ENCODE data around the gene CITED4. TPM values are rescaled to one million over a fixed set of nuclear protein-coding genes. Genes with fewer than 3 reads are reported as not detected.

The CITED4 gene
- polyA plus RNA-seq, 1 donor from 2014 or later = 2.6 TPM

DNA sequence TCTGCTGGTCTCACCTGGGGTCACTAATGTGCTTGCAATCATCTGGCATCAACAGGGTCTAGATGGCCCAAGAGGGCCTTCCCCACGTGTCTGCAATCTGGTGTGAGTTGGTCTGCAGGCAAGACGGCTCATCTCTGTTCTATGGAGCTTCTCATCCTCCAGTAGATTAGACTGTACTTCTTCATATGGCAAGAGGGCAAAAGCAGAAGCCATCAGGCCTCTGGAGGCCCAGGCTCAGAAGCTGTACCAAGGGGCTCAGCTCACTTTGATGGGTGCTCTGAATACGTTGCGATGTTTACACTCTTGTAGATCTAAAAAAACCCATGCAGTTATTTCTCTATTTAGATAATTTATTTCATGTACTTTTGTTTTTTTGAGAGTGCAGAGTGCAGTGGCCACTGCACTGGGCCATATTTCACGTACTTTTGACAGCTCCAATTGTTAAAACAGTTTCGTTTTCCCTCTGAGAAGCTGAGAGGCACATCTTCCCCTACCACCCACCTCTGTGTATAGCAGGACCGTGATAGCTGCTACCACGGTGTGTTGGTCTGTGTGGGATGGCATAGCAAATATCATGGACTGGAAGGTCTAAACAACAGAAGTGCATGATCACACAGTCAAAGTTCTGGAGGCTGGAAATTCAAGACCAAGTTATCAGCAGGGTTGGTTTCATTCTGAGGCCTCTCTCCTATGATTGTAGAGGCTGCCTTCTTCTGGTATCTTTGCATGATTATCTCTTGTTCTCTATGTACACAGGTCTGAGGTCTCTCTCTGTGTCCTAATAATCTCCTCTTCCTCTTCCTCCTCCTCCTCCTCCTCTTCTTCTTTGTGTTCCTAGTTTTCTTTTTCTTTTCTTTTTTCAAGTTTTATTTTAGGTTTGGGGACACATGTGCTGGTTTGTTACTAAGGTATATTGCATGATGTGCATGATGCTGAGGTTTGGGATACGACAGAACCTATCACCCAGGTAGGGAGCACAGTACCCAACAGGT is 17.0 kb downstream of the CITED4 start:
- Histone ChIP-seq H3K27me3 (ENCODE audit: insufficient read depth, low read depth, low read length) (no peaks in the 10 kb centered on the region), H3K27ac (ENCODE audit: low read length) (no peak overlapping the region), H3K4me2 (ENCODE audit: low read length) (no peak overlapping the region), H2AFZ (ENCODE audit: low read depth, low read length) (no peak overlapping the region), H3K9me2 (ENCODE audit: insufficient read depth, low read length) (no peaks in the 10 kb centered on the region), H3K9ac (ENCODE audit: low read length) (no peak overlapping the region), H3K9me3 (ENCODE audit: low read length) (peaks cover 3% of the 10 kb centered on the region), H4K20me1 (ENCODE audit: insufficient read depth) (no peaks in the 10 kb centered on the region), H3K36me3 (ENCODE audit: insufficient read depth, low read length) (no peaks in the 10 kb centered on the region), H3F3A (ENCODE audit: insufficient read depth, low read length, poor library complexity, severe bottlenecking) (no peaks in the 10 kb centered on the region), H3K4me3 (ENCODE audit: low read length) (no peak overlapping the region), H3K79me2 (replicated peaks; ENCODE audit: insufficient read depth, low read length) (no peaks in the 10 kb centered on the region)
- TF ChIP-seq EZH2 (IDR thresholded peaks at IDR 0.05; ENCODE audit: borderline replicate concordance, insufficient read depth, low read length, poor library complexity, severe bottlenecking) (no peak), SMC3 (conservative IDR thresholded peaks at IDR 0.05; ENCODE audit: poor library complexity) (no peak), TAF1 (IDR thresholded peaks at IDR 0.05; ENCODE audit: low read depth) (no peak), EP300 (conservative IDR thresholded peaks at IDR 0.05; ENCODE audit: poor library complexity, severe bottlenecking) (no peak), POLR2AphosphoS5 (IDR thresholded peaks at IDR 0.05) (no peak), MXI1 (conservative IDR thresholded peaks at IDR 0.05; ENCODE audit: poor library complexity, severe bottlenecking) (no peak), RAD21 (conservative IDR thresholded peaks at IDR 0.05) (no peak)
- TF ChIP-seq, protein P1, sequence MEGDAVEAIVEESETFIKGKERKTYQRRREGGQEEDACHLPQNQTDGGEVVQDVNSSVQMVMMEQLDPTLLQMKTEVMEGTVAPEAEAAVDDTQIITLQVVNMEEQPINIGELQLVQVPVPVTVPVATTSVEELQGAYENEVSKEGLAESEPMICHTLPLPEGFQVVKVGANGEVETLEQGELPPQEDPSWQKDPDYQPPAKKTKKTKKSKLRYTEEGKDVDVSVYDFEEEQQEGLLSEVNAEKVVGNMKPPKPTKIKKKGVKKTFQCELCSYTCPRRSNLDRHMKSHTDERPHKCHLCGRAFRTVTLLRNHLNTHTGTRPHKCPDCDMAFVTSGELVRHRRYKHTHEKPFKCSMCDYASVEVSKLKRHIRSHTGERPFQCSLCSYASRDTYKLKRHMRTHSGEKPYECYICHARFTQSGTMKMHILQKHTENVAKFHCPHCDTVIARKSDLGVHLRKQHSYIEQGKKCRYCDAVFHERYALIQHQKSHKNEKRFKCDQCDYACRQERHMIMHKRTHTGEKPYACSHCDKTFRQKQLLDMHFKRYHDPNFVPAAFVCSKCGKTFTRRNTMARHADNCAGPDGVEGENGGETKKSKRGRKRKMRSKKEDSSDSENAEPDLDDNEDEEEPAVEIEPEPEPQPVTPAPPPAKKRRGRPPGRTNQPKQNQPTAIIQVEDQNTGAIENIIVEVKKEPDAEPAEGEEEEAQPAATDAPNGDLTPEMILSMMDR (IDR thresholded peaks at IDR 0.05; ENCODE audit: poor library complexity, severe bottlenecking) = no peak
- TF ChIP-seq, protein P2, sequence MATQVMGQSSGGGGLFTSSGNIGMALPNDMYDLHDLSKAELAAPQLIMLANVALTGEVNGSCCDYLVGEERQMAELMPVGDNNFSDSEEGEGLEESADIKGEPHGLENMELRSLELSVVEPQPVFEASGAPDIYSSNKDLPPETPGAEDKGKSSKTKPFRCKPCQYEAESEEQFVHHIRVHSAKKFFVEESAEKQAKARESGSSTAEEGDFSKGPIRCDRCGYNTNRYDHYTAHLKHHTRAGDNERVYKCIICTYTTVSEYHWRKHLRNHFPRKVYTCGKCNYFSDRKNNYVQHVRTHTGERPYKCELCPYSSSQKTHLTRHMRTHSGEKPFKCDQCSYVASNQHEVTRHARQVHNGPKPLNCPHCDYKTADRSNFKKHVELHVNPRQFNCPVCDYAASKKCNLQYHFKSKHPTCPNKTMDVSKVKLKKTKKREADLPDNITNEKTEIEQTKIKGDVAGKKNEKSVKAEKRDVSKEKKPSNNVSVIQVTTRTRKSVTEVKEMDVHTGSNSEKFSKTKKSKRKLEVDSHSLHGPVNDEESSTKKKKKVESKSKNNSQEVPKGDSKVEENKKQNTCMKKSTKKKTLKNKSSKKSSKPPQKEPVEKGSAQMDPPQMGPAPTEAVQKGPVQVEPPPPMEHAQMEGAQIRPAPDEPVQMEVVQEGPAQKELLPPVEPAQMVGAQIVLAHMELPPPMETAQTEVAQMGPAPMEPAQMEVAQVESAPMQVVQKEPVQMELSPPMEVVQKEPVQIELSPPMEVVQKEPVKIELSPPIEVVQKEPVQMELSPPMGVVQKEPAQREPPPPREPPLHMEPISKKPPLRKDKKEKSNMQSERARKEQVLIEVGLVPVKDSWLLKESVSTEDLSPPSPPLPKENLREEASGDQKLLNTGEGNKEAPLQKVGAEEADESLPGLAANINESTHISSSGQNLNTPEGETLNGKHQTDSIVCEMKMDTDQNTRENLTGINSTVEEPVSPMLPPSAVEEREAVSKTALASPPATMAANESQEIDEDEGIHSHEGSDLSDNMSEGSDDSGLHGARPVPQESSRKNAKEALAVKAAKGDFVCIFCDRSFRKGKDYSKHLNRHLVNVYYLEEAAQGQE (IDR thresholded peaks at IDR 0.05; ENCODE audit: borderline replicate concordance) = no peak

- Histone ChIP-seq H3K4me2 (ENCODE audit: low read length) (no peak overlapping the region), H4K20me1 (ENCODE audit: insufficient read depth) (no peaks in the 10 kb centered on the region), H2AFZ (ENCODE audit: low read depth, low read length) (no peak overlapping the region), H3K36me3 (ENCODE audit: insufficient read depth, low read length) (no peaks in the 10 kb centered on the region), H3K9me3 (ENCODE audit: low read length) (peaks cover 3% of the 10 kb centered on the region), H3K4me3 (ENCODE audit: low read length) (no peak overlapping the region), H3K79me2 (replicated peaks; ENCODE audit: insufficient read depth, low read length) (no peaks in the 10 kb centered on the region), H3F3A (ENCODE audit: insufficient read depth, low read length, poor library complexity, severe bottlenecking) (no peaks in the 10 kb centered on the region), H3K27ac (ENCODE audit: low read length) (no peak overlapping the region), H3K9ac (ENCODE audit: low read length) (no peak overlapping the region), H3K27me3 (ENCODE audit: insufficient read depth, low read depth, low read length) (no peaks in the 10 kb centered on the region), H3K9me2 (ENCODE audit: insufficient read depth, low read length) (no peaks in the 10 kb centered on the region)
- TF ChIP-seq SMC3 (conservative IDR thresholded peaks at IDR 0.05; ENCODE audit: poor library complexity) (no peak), POLR2AphosphoS5 (IDR thresholded peaks at IDR 0.05) (no peak), EP300 (conservative IDR thresholded peaks at IDR 0.05; ENCODE audit: poor library complexity, severe bottlenecking) (no peak), RAD21 (conservative IDR thresholded peaks at IDR 0.05) (no peak), TAF1 (IDR thresholded peaks at IDR 0.05; ENCODE audit: low read depth) (no peak), MXI1 (conservative IDR thresholded peaks at IDR 0.05; ENCODE audit: poor library complexity, severe bottlenecking) (no peak), EZH2 (IDR thresholded peaks at IDR 0.05; ENCODE audit: borderline replicate concordance, insufficient read depth, low read length, poor library complexity, severe bottlenecking) (no peak)
- TF ChIP-seq, protein P2 (IDR thresholded peaks at IDR 0.05; ENCODE audit: borderline replicate concordance) = no peak
- TF ChIP-seq, protein P1 (IDR thresholded peaks at IDR 0.05; ENCODE audit: poor library complexity, severe bottlenecking) = no peak
These were observed 18.1 kb downstream of the CITED4 start for GRCh38 chr1:40844079-40844478.
